Cardiac fibroblast (primary cell): ENCODE data around the gene FAM81A.
"Not testable (repeated sequence)": the region's sequence is repeated elsewhere in the genome, so short reads cannot be mapped to it uniquely, and the experiment has no call there.

Experiments
- DNase-seq, 2 donors: peaks; one replicate each; pipeline versions ENCODE4 v3.0.0 to v3.0.0-alpha.2; 2010; ENCODE audit warnings: low read depth in 2 of 2
- H3K4me3 ChIP-seq, 2 donors: replicated peaks in 1 of 2; 1 replicate in 1 of 2; 2 replicates in 1 of 2; pipeline ENCODE4 v1.5.1; 2011; ENCODE audit warnings: low read depth in 2 of 2, low read length in 2 of 2, mild to moderate bottlenecking in 2 of 2, moderate library complexity in 1 of 2
- TF ChIP-seq, protein P1 (sequence below): IDR thresholded peaks from one replicate; pipeline ENCODE4 v1.5.1; 2011; ENCODE audit warnings: low read depth, mild to moderate bottlenecking, low read length, inconsistent platforms

Gene FAM81A

DNA sequence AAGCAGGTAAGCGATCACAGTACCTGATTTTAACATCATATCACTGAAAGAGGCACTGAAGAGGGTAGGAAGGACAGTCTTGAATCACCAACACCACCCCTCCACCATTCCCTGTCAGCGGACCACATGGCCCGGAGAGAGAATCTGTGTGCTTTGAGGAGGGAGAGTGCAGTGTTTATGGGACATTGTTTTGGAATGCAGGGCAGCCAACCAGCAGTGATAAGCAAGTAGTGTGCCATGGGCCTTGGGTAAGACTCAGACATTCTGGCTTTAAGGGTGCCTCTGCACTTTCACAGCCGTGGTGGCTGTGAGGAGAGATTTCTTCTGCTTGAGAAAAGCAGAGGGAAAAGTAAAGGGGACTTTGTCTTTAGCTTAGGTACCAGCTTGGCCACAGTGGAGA lies 46.4 kb downstream of the FAM81A start:
- DNase-seq: no peak
- TF ChIP-seq, protein P1, sequence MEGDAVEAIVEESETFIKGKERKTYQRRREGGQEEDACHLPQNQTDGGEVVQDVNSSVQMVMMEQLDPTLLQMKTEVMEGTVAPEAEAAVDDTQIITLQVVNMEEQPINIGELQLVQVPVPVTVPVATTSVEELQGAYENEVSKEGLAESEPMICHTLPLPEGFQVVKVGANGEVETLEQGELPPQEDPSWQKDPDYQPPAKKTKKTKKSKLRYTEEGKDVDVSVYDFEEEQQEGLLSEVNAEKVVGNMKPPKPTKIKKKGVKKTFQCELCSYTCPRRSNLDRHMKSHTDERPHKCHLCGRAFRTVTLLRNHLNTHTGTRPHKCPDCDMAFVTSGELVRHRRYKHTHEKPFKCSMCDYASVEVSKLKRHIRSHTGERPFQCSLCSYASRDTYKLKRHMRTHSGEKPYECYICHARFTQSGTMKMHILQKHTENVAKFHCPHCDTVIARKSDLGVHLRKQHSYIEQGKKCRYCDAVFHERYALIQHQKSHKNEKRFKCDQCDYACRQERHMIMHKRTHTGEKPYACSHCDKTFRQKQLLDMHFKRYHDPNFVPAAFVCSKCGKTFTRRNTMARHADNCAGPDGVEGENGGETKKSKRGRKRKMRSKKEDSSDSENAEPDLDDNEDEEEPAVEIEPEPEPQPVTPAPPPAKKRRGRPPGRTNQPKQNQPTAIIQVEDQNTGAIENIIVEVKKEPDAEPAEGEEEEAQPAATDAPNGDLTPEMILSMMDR: no peak
- no peak overlapping the region for H3K4me3 ChIP-seq

DNA sequence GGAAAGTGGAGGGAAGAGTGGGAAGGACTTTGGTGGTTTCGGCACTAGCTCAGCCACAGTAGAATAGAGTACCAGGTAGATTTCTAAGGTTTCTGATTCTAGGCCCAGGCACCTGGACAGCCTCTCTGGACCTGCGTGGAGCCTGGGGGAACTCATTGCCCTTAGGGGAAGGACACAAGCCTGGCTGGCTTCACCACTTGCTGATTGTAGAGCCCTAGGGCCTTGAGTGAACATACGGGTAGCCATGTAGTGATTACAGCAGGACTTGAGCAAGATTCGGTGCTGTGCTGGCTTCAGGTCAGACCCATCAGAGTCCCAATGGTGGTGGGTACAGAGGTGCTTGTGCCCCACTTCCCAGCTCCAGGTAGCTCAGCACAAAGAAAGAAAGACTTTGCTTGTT lies 47.0 kb downstream of the FAM81A start:
- no peak overlapping the region for H3K4me3 ChIP-seq
- TF ChIP-seq, protein P1: no peak
- DNase-seq: no peak

- not testable (repeated sequence) for H3K4me3 ChIP-seq, DNase-seq
Measured at GRCh38 chr15:59489485-59489884, 51.5 kb downstream of the FAM81A start.

DNA sequence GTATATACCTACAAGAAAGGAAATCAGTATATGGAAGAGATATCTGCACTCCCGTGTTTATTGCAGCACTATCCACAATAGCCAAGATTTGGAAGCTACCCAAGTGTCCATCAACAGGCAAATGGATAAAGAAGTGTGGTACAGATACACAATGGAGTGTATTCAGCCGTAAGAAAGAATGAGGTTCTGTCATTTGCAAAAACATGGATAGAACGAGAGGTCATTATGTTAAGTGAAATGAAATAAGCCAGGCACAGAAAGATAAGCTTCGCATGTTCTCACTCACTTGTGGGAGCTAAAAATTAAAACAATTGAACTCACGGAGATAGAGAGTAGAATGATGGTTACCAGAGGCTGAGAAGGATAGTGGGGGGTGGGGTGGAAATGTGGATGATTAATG lies 53.1 kb downstream of the FAM81A start:
- TF ChIP-seq, protein P1: no peak
- H3K4me3 ChIP-seq: no peak overlapping the region
- DNase-seq: peak in 1 of 2 donors; percentile 42

DNA sequence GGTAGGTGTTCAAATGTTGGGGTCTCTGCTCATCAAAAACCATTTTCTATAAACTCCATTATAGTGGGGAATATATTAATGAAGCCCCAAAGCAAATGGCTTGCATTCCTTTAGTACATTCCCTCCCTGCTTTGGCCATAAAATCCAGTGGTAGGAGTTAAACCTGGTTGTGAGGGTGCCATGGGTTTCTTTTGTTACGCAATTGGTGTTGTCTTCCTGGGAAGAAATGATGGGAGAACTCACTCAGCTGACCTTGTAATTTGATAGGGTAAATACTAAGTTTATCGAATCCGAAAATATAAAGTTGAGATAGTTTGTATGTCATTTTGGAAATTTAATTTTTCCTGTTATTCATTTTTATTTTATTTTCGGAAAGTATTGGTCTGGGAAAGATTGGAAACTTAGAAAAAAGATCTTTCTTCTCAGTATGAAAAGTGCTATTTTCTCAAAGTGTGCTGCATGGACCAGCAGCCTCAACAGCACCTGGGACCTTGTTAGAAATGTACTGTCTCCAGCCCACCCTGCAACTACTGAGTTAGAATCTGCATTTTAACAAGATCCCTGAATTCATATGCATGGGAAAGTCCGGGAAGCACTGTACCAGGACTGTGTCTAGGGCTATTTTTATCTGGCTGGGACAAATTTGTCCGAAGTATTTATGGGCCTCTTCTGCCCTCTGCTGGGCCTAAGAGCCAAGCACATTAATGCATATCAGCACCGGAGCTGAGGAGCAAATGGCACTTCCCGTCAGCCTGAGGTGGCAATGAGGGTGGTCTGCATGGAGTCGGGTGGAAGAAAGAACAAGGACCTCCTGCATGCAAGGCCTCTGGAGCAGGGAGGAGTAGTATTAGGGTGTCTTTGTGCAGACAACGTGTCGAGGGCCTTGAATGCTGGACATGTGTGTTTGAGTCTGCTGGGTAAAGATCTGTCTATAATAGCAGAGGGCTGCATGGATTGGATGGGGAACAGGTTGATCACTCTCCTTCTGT lies 54.7 kb downstream of the FAM81A start:
- TF ChIP-seq, protein P1: peak; percentile 76
- peak; percentile 81 to 83 for DNase-seq
- no peak overlapping the region for H3K4me3 ChIP-seq

GRCh38 chr15:59501597-59501996 lies 63.6 kb downstream of the FAM81A start:
- no peak overlapping the region for H3K4me3 ChIP-seq
- DNase-seq: peak; percentile 58 to 82
- TF ChIP-seq, protein P1: peak; percentile 78

DNA sequence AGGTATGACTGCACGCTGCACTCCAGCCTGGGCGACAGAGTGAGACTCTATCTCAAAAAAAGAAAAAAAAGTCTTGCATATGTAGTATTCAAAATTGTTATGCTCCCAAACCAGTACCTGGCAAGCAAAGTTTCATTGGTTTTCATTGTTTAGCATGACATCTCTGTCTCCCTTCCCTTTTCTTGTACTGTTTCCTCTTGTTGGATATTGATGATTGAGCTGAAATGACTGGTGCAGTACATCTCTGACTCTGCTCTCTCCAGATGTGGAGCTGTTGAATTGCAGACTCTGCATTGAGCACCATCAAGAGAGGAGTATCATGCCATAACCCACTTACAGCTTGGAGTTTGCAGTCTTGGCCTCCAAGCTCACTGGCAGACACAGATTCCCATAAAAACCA lies 77.2 kb downstream of the FAM81A start:
- TF ChIP-seq, protein P1: no peak
- H3K4me3 ChIP-seq: no peak overlapping the region
- DNase-seq: no peak
